ENCODE results near the gene AQR. TPM values are rescaled to one million over a fixed set of nuclear protein-coding genes. Genes with fewer than 3 reads are reported as not detected.
A peak's percentile ranks its signal among the peaks of the same experiment; 100 is the strongest.

AQR gene
- total and polyA plus RNA-seq, 2 of the 13 experiments (the other 11 are each of a cell fraction or from before 2014, with no cell fraction given), result 18.7 to 31.3 TPM

DNA sequence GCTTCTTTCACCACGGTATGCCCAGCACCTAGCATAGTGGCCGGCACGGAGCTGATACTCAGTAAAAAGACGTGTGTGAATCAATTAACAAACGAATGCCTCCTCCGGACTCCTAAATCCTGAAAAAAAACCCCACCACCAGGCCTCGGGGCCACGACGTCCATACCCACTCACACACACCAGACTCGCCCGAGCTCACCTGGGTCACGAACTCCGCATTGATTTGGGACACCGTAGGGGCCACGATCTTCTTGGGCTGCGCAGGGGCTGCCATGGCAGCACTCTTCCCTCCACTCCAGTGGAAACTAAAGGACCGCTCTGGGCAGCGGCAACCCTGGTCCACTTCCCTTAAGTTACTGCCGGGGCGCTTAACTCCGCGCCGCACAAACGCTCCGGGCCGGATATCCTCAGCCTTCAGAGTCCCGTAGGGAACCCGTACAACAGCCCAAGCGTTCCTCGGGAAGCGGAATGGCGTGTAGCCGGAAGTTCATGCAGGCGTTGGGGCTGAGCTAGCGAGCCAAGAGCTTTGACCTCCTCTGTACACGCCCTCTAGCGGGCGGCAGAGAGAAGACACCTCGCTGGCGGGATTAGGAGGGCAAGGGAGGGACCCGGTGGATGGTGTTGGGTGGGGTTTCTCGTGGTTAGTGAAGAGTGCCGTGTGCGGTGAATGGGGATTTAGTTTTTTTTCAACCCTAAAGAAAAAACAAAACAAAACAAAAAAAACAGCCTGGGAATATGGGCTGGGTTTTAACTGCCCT lies at the start of gene AQR (continued):
- TF ChIP-seq RELA (CRISPR knock-in tag; IDR thresholded peaks at IDR 0.05), result no peak
- no peak; the same call in 1 of the 2 replicates for TF ChIP-seq ZSCAN29 (CRISPR knock-in tag; conservative IDR thresholded peaks at IDR 0.05)
- no peak for TF ChIP-seq HNRNPK (IDR thresholded peaks at IDR 0.05; ENCODE audit: low read depth, low read length, poor library complexity, severe bottlenecking)
- TF ChIP-seq POLR2A (IDR thresholded peaks at IDR 0.05; ENCODE audit: insufficient read depth in 1 of 2, low read depth in 2 of 2, low read length in 2 of 2), result peak; percentile 88 to 93
- TF ChIP-seq ATAD3A (CRISPR knock-in tag; IDR thresholded peaks at IDR 0.05), result no peak
- no peak for TF ChIP-seq HNRNPL (IDR thresholded peaks at IDR 0.05; ENCODE audit: low read depth, low read length)
- no peak; the same call in 1 of the 2 replicates for TF ChIP-seq ZBTB38 (CRISPR knock-in tag; IDR thresholded peaks at IDR 0.05)
- TF ChIP-seq SATB2 (CRISPR knock-in tag; IDR thresholded peaks at IDR 0.05), result 0 out of 2 replicates have a peak, but pooled peaks have one; percentile 60
- TF ChIP-seq ZNF749 (CRISPR knock-in tag; IDR thresholded peaks at IDR 0.05; ENCODE audit: borderline replicate concordance), result no peak
- TF ChIP-seq ZFP36L2 (CRISPR knock-in tag; IDR thresholded peaks at IDR 0.05), result no peak
- peak; percentile 96 for TF ChIP-seq TARDBP (CRISPR knock-in tag; IDR thresholded peaks at IDR 0.05)
- TF ChIP-seq ZNF263 (CRISPR knock-in tag; IDR thresholded peaks at IDR 0.05), result peak; percentile 34; the same call in 1 of the 2 replicates
- peak; percentile 71; the same call in 1 of the 2 replicates for TF ChIP-seq ARNT2 (CRISPR knock-in tag; IDR thresholded peaks at IDR 0.05; ENCODE audit: low read depth)
- TF ChIP-seq, protein P1, sequence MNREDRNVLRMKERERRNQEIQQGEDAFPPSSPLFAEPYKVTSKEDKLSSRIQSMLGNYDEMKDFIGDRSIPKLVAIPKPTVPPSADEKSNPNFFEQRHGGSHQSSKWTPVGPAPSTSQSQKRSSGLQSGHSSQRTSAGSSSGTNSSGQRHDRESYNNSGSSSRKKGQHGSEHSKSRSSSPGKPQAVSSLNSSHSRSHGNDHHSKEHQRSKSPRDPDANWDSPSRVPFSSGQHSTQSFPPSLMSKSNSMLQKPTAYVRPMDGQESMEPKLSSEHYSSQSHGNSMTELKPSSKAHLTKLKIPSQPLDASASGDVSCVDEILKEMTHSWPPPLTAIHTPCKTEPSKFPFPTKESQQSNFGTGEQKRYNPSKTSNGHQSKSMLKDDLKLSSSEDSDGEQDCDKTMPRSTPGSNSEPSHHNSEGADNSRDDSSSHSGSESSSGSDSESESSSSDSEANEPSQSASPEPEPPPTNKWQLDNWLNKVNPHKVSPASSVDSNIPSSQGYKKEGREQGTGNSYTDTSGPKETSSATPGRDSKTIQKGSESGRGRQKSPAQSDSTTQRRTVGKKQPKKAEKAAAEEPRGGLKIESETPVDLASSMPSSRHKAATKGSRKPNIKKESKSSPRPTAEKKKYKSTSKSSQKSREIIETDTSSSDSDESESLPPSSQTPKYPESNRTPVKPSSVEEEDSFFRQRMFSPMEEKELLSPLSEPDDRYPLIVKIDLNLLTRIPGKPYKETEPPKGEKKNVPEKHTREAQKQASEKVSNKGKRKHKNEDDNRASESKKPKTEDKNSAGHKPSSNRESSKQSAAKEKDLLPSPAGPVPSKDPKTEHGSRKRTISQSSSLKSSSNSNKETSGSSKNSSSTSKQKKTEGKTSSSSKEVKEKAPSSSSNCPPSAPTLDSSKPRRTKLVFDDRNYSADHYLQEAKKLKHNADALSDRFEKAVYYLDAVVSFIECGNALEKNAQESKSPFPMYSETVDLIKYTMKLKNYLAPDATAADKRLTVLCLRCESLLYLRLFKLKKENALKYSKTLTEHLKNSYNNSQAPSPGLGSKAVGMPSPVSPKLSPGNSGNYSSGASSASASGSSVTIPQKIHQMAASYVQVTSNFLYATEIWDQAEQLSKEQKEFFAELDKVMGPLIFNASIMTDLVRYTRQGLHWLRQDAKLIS (CRISPR knock-in tag; IDR thresholded peaks at IDR 0.05), result no peak
- peak; percentile 75; the same call in 1 of the 2 replicates for TF ChIP-seq ZNF891 (CRISPR knock-in tag; IDR thresholded peaks at IDR 0.05)
- no peak for TF ChIP-seq GRHL1 (CRISPR knock-in tag; conservative IDR thresholded peaks at IDR 0.05)
- TF ChIP-seq NPAS2 (CRISPR knock-in tag; IDR thresholded peaks at IDR 0.05; ENCODE audit: borderline replicate concordance), result no peak
- no peak for TF ChIP-seq ZNF282 (IDR thresholded peaks at IDR 0.05; ENCODE audit: partially characterized antibody)
- TF ChIP-seq PHB2 (IDR thresholded peaks at IDR 0.05; ENCODE audit: partially characterized antibody), result no peak
- TF ChIP-seq GZF1 (CRISPR knock-in tag; IDR thresholded peaks at IDR 0.05), result no peak
- TF ChIP-seq GATAD1 (CRISPR knock-in tag; IDR thresholded peaks at IDR 0.05), result peak; percentile 99
- TF ChIP-seq ZNF549 (CRISPR knock-in tag; IDR thresholded peaks at IDR 0.05), result no peak
- no peak for TF ChIP-seq ZNF431 (CRISPR knock-in tag; IDR thresholded peaks at IDR 0.05; ENCODE audit: borderline replicate concordance, low read depth)
- 0 out of 2 replicates have a peak, but pooled peaks have one; percentile 50 for TF ChIP-seq LRRFIP1 (CRISPR knock-in tag; conservative IDR thresholded peaks at IDR 0.05)
